GM21723 (cell line): Measurements from ENCODE around the gene TTC34.

ENCODE experiments used
- ATAC-seq: cut with Tn5 transposase; IDR thresholded peaks from one replicate; pipeline ENCODE4 v1.9.1; 2021; ENCODE audit warnings: mild to moderate bottlenecking, moderate library complexity; ENCODE audit not compliant: unreplicated experiment

Gene TTC34, protein sequence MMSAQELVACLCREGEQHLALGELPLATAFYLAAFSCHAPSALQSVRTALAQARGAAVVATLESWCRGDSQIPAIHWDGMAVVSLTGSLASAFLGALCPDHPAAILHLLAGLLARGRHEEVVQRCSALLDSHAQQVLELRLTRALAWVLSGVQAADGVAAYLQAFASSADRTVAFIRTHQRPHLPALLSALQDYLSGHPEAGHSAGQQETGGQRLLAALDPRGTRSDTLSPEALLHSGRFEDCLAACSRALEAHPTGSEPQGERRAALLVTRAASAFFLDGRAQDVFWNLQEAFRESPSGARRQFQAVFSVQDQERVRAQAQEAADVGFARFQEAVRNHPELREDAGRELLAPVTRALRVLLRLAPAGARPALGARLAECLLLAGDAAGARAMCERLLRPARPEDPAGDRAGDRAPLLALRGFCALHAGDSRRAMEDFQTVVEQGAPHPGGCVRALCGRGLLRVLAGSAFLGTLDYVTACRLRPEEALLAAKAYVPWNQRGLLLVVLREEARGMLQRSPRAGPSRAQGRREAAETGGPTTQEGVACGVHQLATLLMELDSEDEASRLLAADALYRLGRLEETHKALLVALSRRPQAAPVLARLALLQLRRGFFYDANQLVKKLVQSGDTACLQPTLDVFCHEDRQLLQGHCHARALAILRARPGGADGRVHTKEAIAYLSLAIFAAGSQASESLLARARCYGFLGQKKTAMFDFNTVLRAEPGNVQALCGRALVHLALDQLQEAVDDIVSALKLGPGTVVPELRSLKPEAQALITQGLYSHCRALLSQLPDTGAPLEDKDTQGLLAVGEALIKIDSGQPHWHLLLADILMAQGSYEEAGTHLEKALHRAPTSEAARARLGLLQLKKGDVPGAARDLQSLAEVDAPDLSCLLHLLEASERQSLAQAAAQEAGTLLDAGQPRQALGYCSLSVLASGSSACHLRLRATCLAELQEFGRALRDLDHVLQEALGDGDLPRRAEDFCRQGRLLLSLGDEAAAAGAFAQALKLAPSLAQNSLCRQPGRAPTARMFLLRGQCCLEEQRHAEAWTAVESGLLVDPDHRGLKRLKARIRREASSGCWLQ

GRCh38 chr1:2801535-2802291 is at the start of gene TTC34:
TTC34 (minus strand) TSS chr1:2801693; CDS start chr1:2800827, 866 bp downstream.
- no peak for ATAC-seq

GRCh38 chr1:2850502-2850901 is 49.0 kb upstream of the TTC34 start:
- no peak for ATAC-seq

GRCh38 chr1:2848006-2848670 is 46.6 kb upstream of the TTC34 start:
- ATAC-seq = no peak

GRCh38 chr1:2847086-2847985 is 45.8 kb upstream of the TTC34 start:
- no peak for ATAC-seq

GRCh38 chr1:2845869-2846268 is 44.4 kb upstream of the TTC34 start:
- no peak for ATAC-seq

DNA sequence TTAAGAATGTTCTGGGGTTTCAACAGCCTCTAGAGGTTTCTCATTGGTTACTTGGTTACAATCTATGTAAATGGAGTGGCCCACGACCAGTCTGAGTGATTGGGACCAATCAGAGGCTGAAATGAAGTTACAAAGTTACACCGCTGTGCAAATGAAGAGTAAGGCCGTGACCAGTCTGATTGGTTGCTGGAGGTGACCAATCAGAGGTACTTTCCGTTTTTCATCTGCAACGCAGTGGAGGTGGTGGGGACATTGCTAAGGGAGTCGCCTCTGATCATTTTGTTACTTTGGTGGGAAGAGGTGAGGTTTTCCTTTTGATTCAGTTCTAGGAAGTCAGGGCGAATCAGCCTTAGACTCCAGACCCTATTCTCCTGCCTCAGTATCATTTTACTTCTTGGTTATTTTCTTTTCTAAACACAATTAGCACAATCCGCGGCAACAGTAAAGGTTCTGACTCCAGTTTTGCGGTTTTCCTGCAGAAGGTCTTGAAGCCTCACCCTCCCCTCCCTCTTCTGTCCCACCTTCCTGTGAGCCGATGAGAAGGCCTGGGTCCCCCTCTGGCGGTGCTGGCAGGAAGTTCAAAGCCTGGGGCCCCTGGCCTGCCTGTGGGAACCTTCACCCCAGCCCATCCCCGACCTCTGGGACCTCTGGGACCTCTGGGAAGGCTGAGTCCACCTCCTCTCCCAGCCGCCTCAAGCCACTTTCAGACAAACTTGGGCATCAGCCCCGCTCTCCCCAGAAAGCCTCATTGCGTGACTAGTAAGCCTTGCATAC is 38.7 kb upstream of the TTC34 start:
- ATAC-seq = no peak

DNA sequence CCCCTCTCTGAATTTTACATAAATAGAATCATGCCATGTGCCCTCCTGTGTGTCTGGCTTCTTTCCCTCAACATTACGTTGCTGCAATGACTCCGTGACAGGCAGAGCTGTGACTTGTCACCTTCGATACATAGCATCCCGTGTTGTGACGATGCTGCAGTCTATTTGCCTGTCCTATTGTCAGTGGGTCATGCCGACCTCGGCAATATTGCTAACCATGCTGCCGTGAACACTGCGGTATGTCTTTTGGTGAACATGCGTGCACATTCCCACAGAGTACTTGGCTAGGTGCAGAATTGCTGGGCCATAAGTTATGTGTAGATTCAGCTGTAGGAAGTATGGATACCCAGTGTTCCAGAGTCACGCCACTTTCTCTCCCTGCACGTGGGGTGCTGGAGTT is 36.3 kb upstream of the TTC34 start:
- ATAC-seq = no peak

GRCh38 chr1:2837316-2837715 is 35.8 kb upstream of the TTC34 start:
- no peak for ATAC-seq

DNA sequence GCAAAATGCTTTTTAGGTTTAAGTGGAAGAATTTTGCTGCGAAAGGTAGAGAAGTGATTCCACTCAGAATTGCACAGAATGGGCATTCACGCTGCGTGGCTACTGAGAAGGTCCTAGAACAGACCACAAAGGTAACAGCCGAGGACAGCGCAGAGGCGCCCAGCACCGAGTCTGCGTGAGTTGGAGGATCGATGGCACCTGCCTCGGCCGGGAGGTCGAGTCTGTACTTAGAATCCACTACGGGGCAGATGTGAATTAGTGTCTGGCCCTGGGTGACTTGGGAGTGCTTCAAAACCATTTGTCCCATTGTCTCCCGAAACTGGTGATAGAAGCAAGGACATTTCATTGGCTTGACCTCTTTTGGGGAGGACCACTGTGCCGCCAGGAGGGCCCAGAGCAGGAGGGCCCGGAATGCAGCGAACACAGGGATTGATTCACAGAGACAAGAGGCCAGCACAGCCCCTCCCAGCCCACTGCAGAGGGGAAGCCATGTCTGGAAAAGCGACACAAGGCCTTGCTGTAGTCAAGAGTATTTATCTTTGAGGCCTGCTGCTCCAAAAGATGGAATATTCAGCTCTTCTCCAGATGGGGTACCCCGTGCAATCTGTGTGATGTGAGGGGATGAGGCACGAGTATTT is 35.0 kb upstream of the TTC34 start:
- no peak for ATAC-seq

- no peak for ATAC-seq
These were observed 34.2 kb upstream of the TTC34 start for GRCh38 chr1:2835650-2836159.

GRCh38 chr1:2834741-2835564 is 33.5 kb upstream of the TTC34 start:
- no peak for ATAC-seq

DNA sequence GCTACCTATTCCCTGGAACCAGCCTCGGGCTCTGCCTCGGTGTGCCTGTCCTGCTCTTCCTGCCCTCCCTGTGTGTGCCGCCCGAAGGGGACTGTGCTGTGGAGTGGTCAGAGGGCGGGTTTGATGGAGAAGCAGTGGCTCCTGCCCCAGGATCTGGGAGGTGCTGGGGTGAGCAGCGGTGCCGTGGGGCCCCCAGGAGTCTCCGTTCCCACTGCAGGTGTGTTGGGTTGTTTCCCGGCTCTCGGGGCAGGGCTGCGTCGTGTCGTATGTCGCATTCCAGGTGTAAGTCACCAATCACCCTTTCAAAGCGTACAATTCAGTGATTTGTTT is 32.6 kb upstream of the TTC34 start:
- ATAC-seq = no peak

GRCh38 chr1:2833454-2834145 is 32.1 kb upstream of the TTC34 start:
- ATAC-seq = no peak

DNA sequence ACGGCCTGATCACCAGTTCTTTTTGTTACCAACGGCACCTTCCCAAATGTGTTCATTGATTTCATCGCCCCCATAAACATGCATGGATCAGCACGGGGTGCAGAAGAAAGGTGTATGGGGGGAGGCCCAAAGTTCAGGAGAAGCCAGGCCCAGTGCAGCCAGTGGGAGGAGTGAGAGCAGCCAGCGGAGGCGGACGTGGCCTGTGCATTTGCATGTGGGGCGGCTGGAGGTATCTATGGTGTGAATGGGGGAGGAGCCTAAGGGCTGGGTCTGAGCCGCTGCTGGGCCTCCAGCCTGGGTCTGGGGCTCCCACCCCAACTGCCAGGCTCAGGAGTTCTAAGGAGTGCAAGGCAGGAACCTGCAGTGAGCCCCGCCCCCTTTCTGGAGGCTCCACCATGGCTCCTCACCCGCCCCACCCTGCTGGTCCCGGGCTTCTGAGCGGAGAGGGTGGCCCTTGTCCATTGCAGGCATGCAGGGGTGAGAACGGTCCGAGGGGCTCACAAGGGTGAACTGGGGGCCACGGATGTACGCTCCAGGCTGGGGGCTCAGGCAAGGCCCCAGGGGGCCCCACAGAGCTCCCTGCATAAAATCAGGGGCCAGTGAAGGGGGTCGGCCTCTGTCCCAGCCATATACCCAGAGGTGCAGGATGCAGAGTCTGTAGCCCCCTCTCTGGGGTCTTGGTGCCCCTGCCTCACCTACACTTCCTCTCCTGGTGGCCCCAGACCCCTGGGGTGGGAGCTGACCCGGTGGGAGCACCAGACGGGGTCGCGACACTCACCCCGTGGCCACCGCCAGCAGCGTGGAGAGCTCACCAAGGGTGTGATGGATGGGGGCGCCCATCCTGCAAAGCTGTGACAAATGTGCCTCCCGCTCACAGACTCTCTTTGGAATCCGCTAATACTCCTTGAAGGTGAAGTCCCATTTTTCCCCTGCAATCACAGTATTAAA is 31.3 kb upstream of the TTC34 start:
- no peak for ATAC-seq

DNA sequence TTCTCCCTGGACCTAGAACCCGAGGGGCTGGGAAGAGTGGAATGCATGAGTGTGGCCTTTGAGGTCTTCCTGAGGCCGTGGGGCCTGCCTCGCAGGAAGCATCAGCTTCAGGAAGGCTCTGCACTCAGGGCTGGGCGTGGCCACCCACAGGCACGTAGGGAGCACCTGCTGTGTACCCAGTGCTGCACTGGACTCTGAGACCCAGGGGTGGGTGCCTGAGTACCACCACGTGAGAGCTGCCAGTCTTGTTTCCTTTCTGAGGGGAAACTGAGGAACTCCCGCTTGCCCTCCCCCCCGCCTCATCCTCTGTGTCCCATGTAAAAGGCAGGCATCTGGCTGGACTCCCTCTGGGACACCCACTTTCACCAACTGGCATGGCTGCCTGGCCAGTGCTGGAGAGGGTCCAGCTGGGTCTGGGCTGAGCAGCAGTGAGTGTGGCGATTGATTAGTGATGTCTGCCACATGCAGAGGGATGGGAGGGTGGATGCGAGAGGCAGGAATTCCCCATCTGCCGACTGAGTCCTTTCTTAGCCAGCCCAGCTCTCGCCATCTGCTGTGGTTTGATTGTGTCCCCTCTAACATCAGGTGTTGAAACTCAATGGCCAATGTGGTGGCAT is 30.2 kb upstream of the TTC34 start:
- no peak for ATAC-seq
